PC-3 (cell line): Measurements from ENCODE around the gene GDF7.

ENCODE experiments used
- CTCF ChIP-seq: fragments of 300-600 bp; sonication (generic); conservative IDR thresholded peaks from 2 replicates; pipeline ENCODE4 v1.5.1; 2017; ENCODE audit warnings: antibody characterized with exemption, low read depth, mild to moderate bottlenecking, low read length
- EZH2 ChIP-seq: fragments of 300-600 bp; sonication (generic); IDR thresholded peaks from one replicate; pipeline ENCODE4 v1.6.1; 2017; ENCODE audit warnings: antibody characterized with exemption, mild to moderate bottlenecking, low read length; ENCODE audit not compliant: unreplicated experiment
- EZH2phosphoT487 ChIP-seq: fragments of 300-600 bp; sonication (generic); IDR thresholded peaks from 2 replicates; pipeline ENCODE4 v1.6.1; 2018; ENCODE audit warnings: mild to moderate bottlenecking, antibody characterized with exemption, low read length, borderline replicate concordance

GRCh38 chr2:20696366-20696765 is 29.4 kb downstream of the GDF7 start:
- TF ChIP-seq CTCF = no peak
- TF ChIP-seq EZH2phosphoT487 = no peak
- no peak for TF ChIP-seq EZH2
